Fibroblast of skin of left biceps (primary cell): ENCODE results near the gene BCAR3.
"Not testable (repeated sequence)": the region's sequence is repeated elsewhere in the genome, so short reads cannot be mapped to it uniquely, and the experiment has no call there.

ENCODE experiments used
- DNase-seq, 2 experiments: peaks; one replicate each; pipeline ENCODE4 v3.0.0-alpha.2; 2013; ENCODE audit warnings: low read depth in 2 of 2

BCAR3 gene

GRCh38 chr1:93689521-93690223 is 8.0 kb upstream of the BCAR3 start:
- DNase-seq = no peak

DNA sequence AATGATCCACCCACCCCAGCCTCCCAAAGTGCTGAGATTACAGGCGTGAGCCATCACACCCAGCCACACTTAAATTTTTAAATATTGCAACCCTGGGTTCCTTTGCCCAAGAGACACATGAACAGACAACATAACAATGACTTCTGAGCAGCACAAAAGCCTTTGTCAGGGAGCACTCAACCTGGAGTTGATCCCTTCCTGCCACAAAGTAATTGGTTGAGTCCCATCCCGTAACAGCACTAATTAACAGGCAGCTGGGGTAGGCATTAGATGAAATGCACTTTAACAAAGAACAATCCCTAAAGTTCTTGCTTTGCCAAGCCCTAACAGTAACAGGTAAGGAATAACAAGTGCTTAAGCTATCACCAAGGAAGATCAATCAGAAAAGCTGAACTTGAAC is 5.9 kb upstream of the BCAR3 start:
- no peak for DNase-seq

GRCh38 chr1:93686504-93687250 is 5.0 kb upstream of the BCAR3 start:
- DNase-seq = no peak

DNA sequence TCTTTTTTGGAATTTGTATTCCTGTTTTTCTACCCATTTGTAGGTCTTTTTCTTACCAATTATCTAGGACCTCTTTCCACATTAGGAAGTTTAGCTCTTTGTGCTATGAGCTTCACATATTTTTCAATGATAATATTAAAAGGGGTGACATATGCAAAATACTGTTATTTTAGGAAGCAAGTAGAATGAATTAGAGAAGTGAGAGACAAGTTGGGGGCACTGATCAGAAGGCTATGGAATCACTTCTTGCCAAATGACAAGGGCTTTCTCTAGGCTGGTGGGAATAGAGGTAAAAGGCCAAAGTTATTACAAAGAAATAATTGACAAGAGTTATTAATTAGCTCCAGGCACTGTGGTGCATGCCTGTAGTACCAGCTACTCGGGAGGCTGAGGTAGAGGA is 4.3 kb upstream of the BCAR3 start:
- no peak for DNase-seq

- DNase-seq = no peak
These were observed 1.6 kb upstream of the BCAR3 start for GRCh38 chr1:93683234-93683633.

GRCh38 chr1:93681989-93682412 is 364 bp upstream of the BCAR3 start:
- DNase-seq = no peak

GRCh38 chr1:93680420-93681100 is 1.1 kb downstream of the BCAR3 start:
- DNase-seq = peak; percentile 74 to 77

DNA sequence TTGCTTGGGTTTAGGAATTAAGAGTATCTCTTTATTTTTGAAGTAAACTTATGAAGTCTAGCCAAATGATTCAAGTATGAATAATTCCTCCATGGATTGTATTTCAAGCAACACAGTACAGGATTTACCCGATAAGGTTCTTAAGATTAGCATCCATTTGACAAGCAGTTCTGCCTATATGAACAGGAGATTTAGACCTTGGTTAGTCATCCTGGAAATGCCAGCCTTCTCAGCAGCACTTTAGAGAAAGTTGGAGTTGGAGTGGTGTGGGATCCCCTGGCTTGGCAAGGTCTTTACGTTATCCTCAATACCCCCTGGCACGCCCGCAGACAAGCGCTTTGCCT is 1.6 kb downstream of the BCAR3 start:
- DNase-seq = no peak

- DNase-seq = no peak
These were observed 2.1 kb downstream of the BCAR3 start for GRCh38 chr1:93679546-93679945.

GRCh38 chr1:93678946-93679480 is 2.6 kb downstream of the BCAR3 start:
- DNase-seq = no peak

DNA sequence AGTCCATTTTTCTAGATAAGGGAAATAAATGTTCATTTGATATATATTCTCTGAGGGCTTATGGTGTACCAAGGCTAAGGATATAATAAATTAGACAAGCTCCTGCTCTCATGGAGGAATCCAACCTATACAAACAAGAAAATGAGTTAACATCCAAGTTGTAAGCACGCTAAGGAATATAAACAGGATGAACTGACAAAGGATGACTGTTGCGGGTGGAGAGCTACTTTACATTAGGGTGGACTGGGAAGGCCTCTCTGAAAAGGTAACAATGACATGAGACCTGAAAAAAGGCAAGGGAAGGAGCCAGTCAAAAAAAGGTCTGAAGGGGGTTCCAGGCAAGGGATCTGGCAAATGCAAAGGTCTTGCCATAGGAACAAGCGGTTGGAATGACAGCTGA is 3.1 kb downstream of the BCAR3 start:
- no peak for DNase-seq

- DNase-seq = no peak
These were observed 3.9 kb downstream of the BCAR3 start for GRCh38 chr1:93677729-93678128.

- no peak for DNase-seq
These were observed 5.2 kb downstream of the BCAR3 start for GRCh38 chr1:93676427-93676826.

- DNase-seq = no peak
These were observed 5.7 kb downstream of the BCAR3 start for GRCh38 chr1:93675931-93676330.

DNA sequence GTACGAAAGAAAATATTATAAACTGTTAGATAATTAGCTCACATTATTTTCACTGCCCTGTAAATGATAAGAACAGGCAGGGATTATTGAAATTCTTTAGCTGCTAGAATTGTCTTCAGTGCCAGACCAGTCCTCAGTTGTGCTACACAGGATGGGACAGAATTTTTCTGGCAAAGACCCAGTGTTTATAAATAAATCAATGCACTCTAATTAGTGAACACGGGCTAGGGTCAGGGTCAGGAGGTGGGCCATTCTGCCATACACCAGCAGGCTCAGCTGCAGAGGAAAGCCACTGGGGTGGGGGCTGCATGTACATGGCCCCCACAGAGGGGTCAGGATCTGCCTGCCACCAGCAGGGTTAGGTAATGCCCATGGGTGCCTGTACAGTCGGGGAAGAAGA is 6.4 kb downstream of the BCAR3 start:
- DNase-seq = no peak

DNA sequence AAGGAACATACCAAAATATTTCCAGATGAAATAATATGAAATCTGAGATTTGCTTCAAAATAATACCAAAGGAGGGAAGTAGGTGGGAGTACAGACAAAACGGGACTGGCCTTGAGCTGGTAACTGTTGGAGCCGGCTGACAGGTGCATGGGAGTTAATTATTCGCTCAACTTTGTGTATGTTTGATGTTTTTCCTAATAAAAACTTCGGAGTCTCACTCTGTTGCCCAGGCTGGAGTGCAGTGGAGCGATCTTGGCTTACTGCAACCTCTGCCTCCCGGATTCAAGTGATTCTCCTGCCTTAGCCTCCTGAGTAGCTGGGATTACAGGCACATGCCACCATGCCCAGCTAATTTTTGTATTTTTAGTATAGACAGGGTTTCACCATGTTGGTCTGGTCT is 7.6 kb downstream of the BCAR3 start:
- DNase-seq = not testable (repeated sequence)

DNA sequence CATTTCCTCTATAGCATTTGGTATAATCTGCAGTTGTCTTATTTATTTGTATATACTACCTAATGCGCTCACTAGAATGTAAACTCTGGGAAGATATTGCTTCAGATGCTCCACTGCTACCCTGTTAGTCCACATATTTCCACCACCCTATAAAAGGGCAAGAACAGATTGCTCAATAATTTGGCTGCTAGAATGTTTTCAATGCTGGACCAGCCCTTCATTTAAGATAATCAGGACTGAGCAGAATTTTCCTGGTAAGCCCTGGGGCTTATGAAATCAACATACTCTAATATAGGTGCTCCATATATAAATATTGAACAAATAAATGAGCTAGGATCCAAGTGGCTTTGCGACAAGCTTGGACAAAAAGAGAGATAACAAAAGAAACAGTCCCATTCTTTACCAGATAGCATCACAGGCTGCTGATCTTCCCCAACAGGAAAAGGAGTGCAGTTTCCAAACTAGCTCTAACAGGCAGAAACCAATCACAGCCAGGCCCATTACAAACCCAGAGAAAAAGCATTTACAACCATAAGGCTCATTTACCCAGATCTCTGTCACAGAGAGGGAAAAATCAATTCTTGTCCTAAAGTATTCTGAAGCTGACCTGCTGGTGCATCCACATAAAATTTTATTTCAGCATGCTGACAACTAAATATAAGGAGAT is 8.3 kb downstream of the BCAR3 start:
- no peak for DNase-seq

- no peak for DNase-seq
These were observed 9.0 kb downstream of the BCAR3 start for GRCh38 chr1:93672477-93673162.

GRCh38 chr1:93672069-93672468 is 9.6 kb downstream of the BCAR3 start:
- DNase-seq = peak in 1 of 2 experiments; percentile 38

GRCh38 chr1:93671099-93671621 is 10.5 kb downstream of the BCAR3 start:
- no peak for DNase-seq

DNA sequence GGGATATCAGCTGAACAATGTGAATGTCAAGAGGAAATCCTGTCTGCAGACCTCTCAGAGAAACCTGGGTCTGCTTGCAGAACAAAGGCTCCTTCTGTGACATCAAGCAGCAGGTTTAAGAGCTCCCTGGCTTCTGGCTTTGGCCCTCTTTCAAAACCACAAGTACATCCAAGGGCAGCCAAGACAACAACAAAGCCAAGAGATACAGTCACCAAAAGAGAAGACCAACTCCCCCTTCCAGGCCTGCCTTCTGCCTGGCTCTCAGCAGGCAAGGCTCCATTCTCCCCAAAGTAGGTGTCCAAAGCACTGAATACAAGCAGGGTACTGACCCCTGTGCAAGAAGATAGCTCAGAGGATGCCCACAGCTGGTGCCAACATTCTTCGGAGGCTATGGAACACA is 11.5 kb downstream of the BCAR3 start:
- DNase-seq = peak in 1 of 2 experiments; percentile 33
